CD4-positive, alpha-beta T cell treated with Interleukin-2 at 100 ng/mL for 4 hours (primary cell): ENCODE measurements around the gene HOXA5.

Experiments
- DNase-seq: peaks from one replicate; pipeline ENCODE4 v3.0.0-alpha.2; 2020; ENCODE audit warnings: low spot score

Gene HOXA5

DNA sequence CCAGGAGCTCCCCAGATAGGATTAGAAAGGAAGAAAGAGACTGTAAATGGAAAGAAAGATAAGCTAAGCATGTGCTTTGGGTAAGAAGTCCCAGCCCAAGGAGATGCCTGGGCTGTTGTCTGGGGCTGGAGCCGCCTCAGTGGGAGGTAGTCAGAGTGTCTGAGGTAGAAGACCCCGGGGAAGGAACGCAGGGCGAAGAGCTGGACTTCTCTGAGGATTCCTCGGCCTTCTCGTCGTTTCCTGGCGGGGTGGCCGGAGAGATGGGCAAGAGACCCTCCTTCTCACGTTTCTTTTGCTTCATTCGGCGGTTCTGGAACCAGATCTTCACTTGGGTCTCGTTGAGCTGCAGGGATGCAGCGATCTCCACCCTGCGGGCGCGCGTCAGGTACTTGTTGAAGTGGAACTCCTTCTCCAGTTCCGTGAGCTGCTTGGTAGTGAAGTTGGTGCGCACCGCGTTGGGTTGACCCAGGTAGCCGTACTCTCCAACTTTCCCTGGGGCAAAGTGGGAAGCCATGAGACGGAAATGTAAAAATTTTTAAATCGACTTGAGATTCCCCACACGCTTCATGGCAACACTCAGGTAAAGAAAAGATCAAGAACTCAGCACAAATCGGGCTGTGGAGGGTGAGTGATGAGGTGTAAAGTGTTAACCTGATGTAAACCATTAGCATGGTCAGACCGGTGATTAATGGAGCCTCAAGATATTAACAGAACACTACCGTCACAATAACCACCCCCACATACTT, 49.0 kb downstream of the HOXA5 start:
- DNase-seq: no peak

DNA sequence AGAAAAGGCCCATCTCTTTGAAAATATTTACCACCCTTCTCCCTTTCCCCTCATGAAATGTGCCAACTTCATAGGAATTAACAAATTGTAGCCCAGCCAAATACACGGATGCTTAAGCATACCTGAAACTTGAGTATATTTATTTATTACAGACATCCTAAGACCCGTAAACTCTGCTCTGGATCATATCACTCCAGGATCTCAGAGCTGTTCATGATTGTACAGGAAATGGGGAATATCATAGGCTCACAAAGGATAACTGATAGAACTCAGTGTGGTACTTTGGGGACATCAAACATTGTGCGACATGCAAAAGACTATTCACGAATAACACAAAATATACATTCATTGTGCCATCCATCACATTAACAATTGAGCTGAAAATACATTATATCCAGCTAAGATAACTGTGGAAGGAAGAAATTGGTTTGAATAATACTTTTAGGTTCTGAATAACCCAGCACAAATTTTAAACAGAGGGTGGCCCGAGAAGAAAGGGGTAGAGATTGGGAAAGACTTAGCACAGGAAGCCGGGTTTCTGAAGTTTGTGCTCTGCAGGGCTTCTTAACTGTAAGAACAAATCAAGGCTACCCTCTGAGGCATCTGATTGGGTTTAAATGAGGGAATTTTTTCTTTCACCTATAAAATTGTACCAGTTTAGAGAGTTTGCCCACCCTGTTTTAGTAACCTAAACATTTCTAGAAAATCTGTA, 50.1 kb downstream of the HOXA5 start:
- no peak for DNase-seq

DNA sequence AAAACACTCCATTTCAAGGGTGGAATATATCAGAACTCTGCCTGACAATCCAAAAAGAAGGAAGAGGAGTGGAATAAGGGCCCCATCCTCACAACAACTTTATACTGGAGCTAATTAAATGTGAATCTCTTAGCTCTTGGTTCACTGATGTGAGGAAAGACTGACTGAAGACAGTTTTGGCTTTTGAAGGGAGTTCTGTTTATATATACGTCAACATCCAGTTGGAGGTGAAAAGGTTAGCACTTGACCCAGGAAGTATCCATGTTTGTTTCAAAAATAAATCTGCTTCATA, 50.7 kb downstream of the HOXA5 start:
- no peak for DNase-seq

DNA sequence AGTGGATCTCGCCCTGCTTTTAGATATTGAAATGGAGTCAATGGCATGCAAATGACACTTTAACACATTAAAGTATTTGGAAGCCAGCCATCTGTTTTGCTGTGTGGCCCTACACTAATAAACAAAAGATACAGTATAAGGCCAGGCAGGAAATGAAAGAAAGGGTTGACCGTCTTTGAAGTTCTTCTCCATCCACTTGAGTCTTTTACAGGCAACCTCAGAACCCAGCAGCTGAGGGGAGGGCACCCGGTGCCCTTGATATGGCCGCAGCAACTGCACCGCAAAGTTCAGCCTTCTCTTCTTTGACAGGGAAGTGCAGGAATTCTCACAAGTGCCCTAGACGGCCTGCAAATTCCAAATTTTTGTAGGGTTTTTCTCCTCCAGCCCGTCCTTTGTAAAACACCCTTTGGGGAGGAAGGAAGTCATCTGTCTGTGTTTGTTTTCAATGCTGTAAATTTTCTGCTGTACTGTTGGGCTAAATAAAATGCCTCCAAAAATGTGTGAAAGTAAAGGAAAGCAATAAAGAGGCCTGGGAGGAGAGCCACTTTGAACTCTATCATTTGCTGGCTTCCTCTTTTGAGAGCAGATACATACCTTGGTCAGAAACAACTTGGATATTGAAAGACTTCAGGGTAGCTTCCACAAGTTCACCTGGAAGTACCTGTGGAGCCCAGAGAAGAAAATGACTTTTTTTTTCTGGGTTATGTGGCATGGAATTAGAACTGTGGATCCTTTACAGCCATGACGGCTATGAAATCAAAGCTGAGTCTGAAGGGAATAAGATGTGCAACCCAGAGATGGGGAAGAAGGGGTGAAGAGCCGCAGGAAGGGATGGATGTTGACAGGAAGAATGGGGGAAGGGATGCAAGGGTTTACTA, 51.3 kb downstream of the HOXA5 start:
- no peak for DNase-seq

DNA sequence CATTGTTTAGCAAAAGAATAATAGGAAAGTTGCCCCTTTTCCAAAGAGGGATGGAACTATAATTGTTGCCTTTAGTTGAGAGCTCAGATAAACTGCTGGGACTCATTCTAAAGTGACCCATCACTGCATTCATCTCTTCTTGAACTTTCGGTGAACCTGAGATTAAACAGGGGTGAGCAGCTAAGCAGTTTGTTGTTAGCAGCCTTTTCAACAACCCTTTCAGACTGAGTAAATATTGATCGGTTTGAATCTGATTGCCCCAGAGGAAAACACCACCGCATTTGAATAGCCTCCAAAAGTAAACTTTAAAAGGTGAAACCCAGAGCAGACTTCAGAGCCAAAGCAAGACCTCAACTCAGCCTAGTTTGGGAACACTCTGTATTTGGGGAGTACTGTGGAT, 52.4 kb downstream of the HOXA5 start:
- no peak for DNase-seq
